SH-SY5Y (cell line): ENCODE measurements around the gene IRAK1BP1.

ENCODE experiments used
- GATA2 ChIP-seq: IDR thresholded peaks from 2 replicates; pipeline ENCODE4 v1.6.1; 2011; ENCODE audit warnings: mild to moderate bottlenecking, low read depth, low read length
- GATA3 ChIP-seq: IDR thresholded peaks from 2 replicates; pipeline ENCODE4 v1.6.1; 2011; ENCODE audit warnings: low read depth, mild to moderate bottlenecking, low read length, moderate library complexity

GRCh38 chr6:78911218-78911940, 44.0 kb downstream of the IRAK1BP1 start:
- no peak for TF ChIP-seq GATA3
- TF ChIP-seq GATA2, result no peak
